K562 (cell line): ENCODE data around the gene NKIRAS2. TPM values are rescaled to one million over a fixed set of nuclear protein-coding genes. Genes with fewer than 3 reads are reported as not detected.

Source experiments
- ATF1 ChIP-seq, 2 experiments: fragments of 450-650 bp in 1 of 2; IDR thresholded peaks; 2 replicates each; pipeline ENCODE4 v1.6.1; 2016; ENCODE audit warnings: missing compliant biosample characterization in 1 of 2, missing genetic modification characterization in 1 of 2
- ATF2 ChIP-seq: sonication (generic); formaldehyde crosslinking; IDR thresholded peaks from 2 replicates; pipeline ENCODE4 v1.8.1; 2022; ENCODE audit warnings: missing genetic modification reagents
- BDP1 ChIP-seq: IDR thresholded peaks from 3 replicates; pipeline ENCODE4 v1.6.1; 2011; ENCODE audit not compliant: insufficient read length, insufficient read depth
- BRD9 ChIP-seq: fragments of 450-650 bp; IDR thresholded peaks from 2 replicates; pipeline ENCODE4 v1.6.1; 2018; ENCODE audit warnings: low read depth; ENCODE audit not compliant: partially characterized antibody
- CBX5 ChIP-seq: IDR thresholded peaks from 2 replicates; pipeline ENCODE4 v1.6.1; 2014; ENCODE audit warnings: low read depth, borderline replicate concordance
- CREM ChIP-seq: IDR thresholded peaks from 2 replicates; pipeline ENCODE4 v1.6.1; 2014; ENCODE audit warnings: antibody characterized with exemption, low read depth
- DACH1 ChIP-seq: fragments of 450-650 bp; IDR thresholded peaks from 2 replicates; pipeline ENCODE4 v1.6.1; 2018; ENCODE audit not compliant: partially characterized antibody
- EP300 ChIP-seq: IDR thresholded peaks from 2 replicates; pipeline ENCODE4 v1.6.1; 2012; ENCODE audit warnings: low read length, improper control_type of control experiment
- FIP1L1 ChIP-seq: fragments of 200-400 bp; formaldehyde crosslinking; IDR thresholded peaks from 2 replicates; pipeline ENCODE4 v1.6.1; 2018; ENCODE audit warnings: mild to moderate bottlenecking, low read depth, low read length; ENCODE audit not compliant: poor library complexity, severe bottlenecking
- FOXJ2 ChIP-seq: fragments of 200-800 bp; sonication (Bioruptor generic); IDR thresholded peaks from 2 replicates; pipeline ENCODE4 v1.6.1; 2016; ENCODE audit warnings: missing genetic modification characterization, missing compliant biosample characterization
- GTF2A2 ChIP-seq: IDR thresholded peaks from 2 replicates; pipeline ENCODE4 v1.6.1; 2016; ENCODE audit warnings: mild to moderate bottlenecking, missing genetic modification characterization, missing compliant biosample characterization
- HSF4 ChIP-seq: fragments of 250-450 bp; sonication (Bioruptor Pico); IDR thresholded peaks from 2 replicates; pipeline ENCODE4 v2.1.2; 2022; ENCODE audit warnings: mild to moderate bottlenecking, moderate library complexity, borderline replicate concordance
- LARP7 ChIP-seq: fragments of 450-650 bp; IDR thresholded peaks from 2 replicates; pipeline ENCODE4 v1.6.1; 2016
- NFRKB ChIP-seq: fragments of 450-650 bp; IDR thresholded peaks from 2 replicates; pipeline ENCODE4 v1.6.1; 2016; ENCODE audit warnings: low read depth
- PCBP2 ChIP-seq: fragments of 200-400 bp; formaldehyde crosslinking; IDR thresholded peaks from 2 replicates; pipeline ENCODE4 v1.6.1; 2018; ENCODE audit warnings: low read length, low read depth, mild to moderate bottlenecking, moderate library complexity; ENCODE audit not compliant: poor library complexity, severe bottlenecking
- RNF2 ChIP-seq: sonication (generic); IDR thresholded peaks from 2 replicates; pipeline ENCODE4 v1.6.1; 2016
- SNAPC5 ChIP-seq: fragments of 250-450 bp; sonication (Bioruptor Pico); IDR thresholded peaks from 2 replicates; pipeline ENCODE4 v1.8.0; 2021; ENCODE audit warnings: moderate library complexity, mild to moderate bottlenecking, inconsistent platforms
- VEZF1 ChIP-seq: fragments of 200-800 bp; sonication (Bioruptor generic); IDR thresholded peaks from 2 replicates; pipeline ENCODE4 v1.6.1; 2017; ENCODE audit warnings: missing genetic modification characterization, missing compliant biosample characterization
- ZBTB2 ChIP-seq: fragments of 450-650 bp; IDR thresholded peaks from 2 replicates; pipeline ENCODE4 v1.6.1; 2016; ENCODE audit warnings: antibody characterized with exemption
- ZNF12 ChIP-seq: sonication (generic); formaldehyde crosslinking; IDR thresholded peaks from 2 replicates; pipeline ENCODE4 v1.4.0; 2020; ENCODE audit warnings: mild to moderate bottlenecking, missing genetic modification reagents
- ZNF217 ChIP-seq: sonication (generic); formaldehyde crosslinking; IDR thresholded peaks from 2 replicates; pipeline ENCODE4 v1.8.0; 2022; ENCODE audit warnings: mild to moderate bottlenecking, missing genetic modification reagents
- ZNF280A ChIP-seq: fragments of 450-650 bp; IDR thresholded peaks from 2 replicates; pipeline ENCODE4 v1.6.1; 2018; ENCODE audit warnings: mild to moderate bottlenecking, low read depth; ENCODE audit not compliant: partially characterized antibody
- ZNF324 ChIP-seq: fragments of 250-450 bp; sonication (Bioruptor Pico); IDR thresholded peaks from 2 replicates; pipeline ENCODE4 v1.4.0; 2020; ENCODE audit warnings: mild to moderate bottlenecking
- ZNF584 ChIP-seq: fragments of 200-800 bp; sonication (Bioruptor generic); IDR thresholded peaks from 2 replicates; pipeline ENCODE4 v1.6.1; 2016; ENCODE audit warnings: low read depth, mild to moderate bottlenecking, missing genetic modification characterization, missing compliant biosample characterization
- polyA plus RNA-seq, 8 experiments: library from polyadenylated mRNA; depleted of rRNA in 4 of 8; stranded (reverse) in 5 of 8; unstranded in 3 of 8; fragments of >200 nt; fragmentation: Nextera tagmentation in 2 of 8; fragmentation: Illumina TruSeq in 1 of 8; extraction: Ambion mirVana in 2 of 8; extraction: Trizol in 1 of 8; gene quantifications; 2 replicates each; pipeline versions ENCODE4 v1.2.1 to v1.2.3, GENCODE V29; 2011 to 2014; ENCODE audit warnings: inconsistent platforms in 1 of 8, missing spikeins in 1 of 8
- total RNA-seq, 7 experiments: library from RNA; depleted of rRNA in 6 of 7; stranded (reverse); fragments of >200 nt in 6 of 7; fragmentation: Illumina TruSeq in 2 of 7; extraction: Trizol in 2 of 7; gene quantifications; 2 replicates each; pipeline versions ENCODE4 v1.2.1 to v1.2.3, GENCODE V29; 2011 to 2021; ENCODE audit warnings: low replicate concordance in 1 of 7

NKIRAS2 gene
- total and polyA plus RNA-seq, 9 of the 15 experiments (the other 6 are each of a cell fraction or from before 2014, with no cell fraction given), result 10.1 to 65.5 (median 29.8) TPM

- TF ChIP-seq ATF1 (CRISPR knock-in tag; IDR thresholded peaks at IDR 0.05), result no peak
- 0 out of 2 replicates have a peak, but pooled peaks have one; percentile 35 for TF ChIP-seq ATF1 (tag; IDR thresholded peaks at IDR 0.05)
- no peak for TF ChIP-seq LARP7
- TF ChIP-seq ZNF280A, result no peak
- peak; percentile 93 for TF ChIP-seq ZNF584
- TF ChIP-seq EP300, result peak; percentile 82
- TF ChIP-seq VEZF1 (CRISPR knock-in tag), result peak; percentile 54
- TF ChIP-seq ZNF217 (CRISPR knock-in tag), result no peak
- TF ChIP-seq ZNF12, result no peak
- TF ChIP-seq HSF4, result no peak; the same call in 1 of the 2 replicates
- TF ChIP-seq RNF2, result peak; percentile 69
- TF ChIP-seq ZBTB2, result no peak
- TF ChIP-seq ZNF324 (CRISPR knock-in tag), result 0 out of 2 replicates have a peak, but pooled peaks have one; percentile 10
- no peak for TF ChIP-seq FOXJ2 (tag)
- TF ChIP-seq DACH1, result no peak
- peak; percentile 75; the same call in 1 of the 2 replicates for TF ChIP-seq NFRKB
- TF ChIP-seq CBX5, result no peak
- no peak for TF ChIP-seq FIP1L1
- no peak for TF ChIP-seq BDP1
- no peak for TF ChIP-seq SNAPC5
- TF ChIP-seq PCBP2, result no peak
- TF ChIP-seq BRD9, result peak; percentile 77
- peak; percentile 76 for TF ChIP-seq CREM
- TF ChIP-seq ATF2 (CRISPR knock-in tag), result no peak
- TF ChIP-seq GTF2A2 (tag), result no peak
These were observed 3.8 kb downstream of the NKIRAS2 start (continued) for GRCh38 chr17:42023524-42024349.
